Endometrium (tissue), 2 donors: ENCODE results near the gene SLC22A4.

Experiments
- FAIRE-seq: peaks from 2 replicates; lab custom pipeline; 2012; peaks lifted over from hg19 to GRCh38; lab: Jason Lieb, UNC
- donor health status: control.
- donor health status: control.

The SLC22A4 gene

DNA sequence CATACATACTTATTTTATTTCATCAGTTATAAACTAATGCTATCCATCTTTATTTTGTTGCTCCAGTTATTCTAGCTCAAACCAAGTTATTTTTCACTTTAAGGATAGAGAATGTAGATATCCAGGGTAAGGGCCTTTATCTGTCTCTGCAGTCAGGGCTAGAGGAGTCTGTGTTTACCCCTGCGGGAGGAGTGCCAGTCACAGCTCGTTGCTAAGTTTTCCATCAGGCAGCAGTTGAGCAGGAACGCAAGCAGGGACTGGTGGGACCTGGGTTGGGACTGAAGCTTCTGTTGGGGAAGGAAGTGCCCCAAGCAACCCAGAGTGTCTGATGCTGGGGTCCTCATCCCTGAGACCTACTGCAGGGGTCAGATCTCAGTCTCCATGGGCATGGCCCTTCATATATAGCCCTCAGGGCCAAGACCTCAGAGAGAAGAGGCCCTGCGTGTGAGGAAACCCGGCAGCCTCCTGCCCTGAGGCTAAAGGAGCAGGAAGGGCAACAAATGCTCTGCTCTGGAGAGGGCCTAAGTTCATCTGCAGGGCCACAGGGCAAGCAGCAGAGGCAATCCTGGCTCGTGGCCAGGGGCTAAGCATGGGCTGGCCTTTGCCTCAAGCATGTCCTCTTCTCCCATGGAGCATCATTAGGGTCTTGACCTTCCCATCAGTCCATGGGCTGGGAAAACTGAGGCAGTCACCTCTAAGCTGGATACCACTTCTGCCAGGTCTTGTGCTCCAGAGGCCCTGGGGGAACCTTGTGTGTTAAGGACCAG, 6.6 kb downstream of the SLC22A4 start:
- FAIRE-seq = no peak

DNA sequence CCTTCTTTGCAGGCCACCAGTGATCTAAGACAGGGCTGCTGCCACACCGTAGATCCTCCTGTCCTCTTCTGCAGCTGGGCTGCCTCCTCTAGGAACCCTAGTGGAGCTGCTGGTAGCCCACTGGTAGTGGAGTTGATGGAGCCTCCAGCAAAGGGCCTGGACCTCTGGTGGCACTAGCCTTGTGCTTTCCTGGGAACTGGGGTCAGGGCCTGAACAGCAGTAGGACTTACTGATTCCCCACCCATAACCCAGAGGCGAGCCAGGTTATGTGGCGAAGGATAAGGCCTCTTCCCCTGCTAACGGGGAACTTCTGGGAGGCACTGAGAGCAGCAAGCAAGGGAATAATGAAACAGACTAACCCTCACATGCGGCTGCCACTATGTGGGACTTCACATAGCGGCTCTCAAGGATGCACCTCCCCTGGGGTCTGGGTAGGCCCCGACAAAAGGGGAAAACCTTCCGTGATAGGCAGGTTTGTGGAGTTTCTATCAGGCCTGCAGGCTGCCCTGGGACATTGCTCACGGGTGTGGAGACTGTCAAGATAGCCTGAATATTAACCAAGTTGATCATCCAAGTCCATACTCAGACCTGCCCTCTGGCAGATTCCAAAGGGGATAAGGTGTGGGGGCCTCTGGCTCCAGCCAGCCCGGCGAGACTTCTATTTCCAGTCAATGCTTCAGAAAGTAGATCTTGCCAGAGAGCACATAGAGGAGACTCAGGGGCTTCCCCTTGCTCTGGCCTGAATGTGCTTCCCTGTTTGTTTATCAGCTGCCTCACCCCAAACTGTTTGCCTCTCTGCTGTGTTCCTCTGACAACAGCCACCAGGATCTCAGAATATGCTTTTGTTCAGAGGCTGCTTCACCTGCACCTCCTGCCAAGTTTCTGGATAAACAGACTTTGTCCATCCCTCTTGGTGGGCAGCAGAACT, 7.4 kb downstream of the SLC22A4 start:
- FAIRE-seq = no peak

DNA sequence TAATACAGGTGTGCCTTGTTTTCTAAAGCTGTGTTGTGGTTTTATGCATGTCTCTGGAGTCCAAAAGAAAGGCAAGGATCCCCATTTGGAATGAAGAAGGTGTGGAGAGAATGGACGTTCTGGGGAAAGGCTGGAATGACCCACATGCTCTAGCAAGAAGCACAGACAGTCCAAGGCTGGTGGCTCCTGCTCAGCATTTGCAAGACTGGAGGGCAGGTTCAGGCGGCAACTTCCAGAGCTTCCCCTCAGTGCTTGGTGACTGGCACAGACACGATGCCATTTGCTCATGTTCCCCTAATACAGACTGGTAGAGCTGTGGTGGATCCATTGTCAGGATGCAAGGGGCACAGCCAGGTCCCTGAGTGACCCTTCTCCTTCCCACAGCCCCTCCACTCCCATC, 8.2 kb downstream of the SLC22A4 start:
- no peak for FAIRE-seq

DNA sequence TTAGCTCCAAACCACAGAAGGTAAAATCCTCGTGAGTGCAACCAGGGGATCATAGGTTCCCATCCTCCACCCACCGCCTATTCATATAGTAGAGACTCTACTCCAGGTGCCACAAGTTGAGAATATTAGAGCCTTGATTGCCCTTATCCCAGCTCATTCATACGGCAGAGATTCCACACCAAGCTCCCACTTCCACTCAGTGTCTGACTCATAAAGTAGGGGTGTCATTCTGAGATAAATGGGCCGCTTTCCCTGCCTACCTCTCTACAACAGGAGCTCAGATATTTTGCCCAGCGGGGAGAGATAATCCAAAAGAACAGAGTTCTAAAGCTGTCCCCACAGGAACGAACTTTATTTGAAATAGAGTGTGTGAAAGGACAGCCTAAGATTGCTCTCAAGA, 9.4 kb downstream of the SLC22A4 start:
- no peak for FAIRE-seq

DNA sequence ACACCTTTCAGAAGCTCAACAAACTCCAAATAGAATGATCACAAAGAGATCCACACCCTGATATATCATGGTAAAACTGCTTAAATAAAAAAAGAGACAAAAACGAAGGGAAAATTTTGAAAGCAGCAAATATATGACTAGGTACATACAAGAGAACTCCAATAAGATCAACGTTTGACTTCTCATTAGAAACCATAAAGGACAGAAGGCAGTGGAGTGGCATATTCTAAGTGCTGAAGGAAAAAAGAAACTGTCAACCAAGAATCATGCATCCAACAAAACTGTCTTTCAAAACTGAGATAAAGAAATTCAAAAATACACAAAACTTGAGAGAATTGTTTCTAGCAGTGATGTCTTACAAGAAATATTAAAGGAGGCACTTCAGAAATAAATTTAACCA, 11.2 kb downstream of the SLC22A4 start:
- no peak for FAIRE-seq

DNA sequence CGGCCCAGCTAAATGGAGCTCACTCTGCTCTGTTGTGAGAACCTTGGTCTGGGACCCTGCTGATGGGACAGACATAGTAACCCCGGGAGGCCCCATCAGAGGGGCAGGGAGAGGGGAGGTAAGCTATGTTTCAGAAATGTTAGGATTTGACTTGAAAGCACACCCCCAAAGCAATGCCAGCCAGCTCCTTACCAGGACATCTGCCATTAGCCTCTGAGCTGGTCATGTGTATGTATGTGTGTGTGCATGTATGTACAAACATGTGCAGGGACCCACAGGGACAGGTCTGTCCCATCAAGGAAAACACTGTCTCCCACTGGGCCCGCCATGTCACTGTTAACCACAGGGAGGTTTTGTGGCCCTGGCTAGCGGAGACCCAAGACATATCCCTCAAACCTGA, 14.5 kb downstream of the SLC22A4 start:
- no peak for FAIRE-seq

DNA sequence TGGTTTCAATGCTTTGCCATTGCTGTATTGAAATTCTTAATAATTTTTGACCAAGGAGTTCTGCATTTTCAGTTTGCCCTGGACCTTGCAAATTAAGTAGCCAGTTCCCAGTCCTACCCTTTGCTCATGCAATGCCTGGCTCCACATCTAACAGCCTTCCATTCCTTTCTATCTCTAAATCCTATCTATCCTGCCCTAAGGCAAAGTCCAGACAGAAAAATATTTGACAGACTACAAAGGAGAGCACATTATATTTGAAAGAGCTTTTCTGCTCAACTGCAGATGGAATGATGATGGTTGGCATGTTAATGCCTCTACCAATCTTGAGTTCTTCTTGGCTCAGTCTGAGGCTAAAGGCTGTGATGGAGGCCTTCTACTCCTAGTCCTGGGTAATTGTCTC, 15.5 kb downstream of the SLC22A4 start:
- no peak for FAIRE-seq

DNA sequence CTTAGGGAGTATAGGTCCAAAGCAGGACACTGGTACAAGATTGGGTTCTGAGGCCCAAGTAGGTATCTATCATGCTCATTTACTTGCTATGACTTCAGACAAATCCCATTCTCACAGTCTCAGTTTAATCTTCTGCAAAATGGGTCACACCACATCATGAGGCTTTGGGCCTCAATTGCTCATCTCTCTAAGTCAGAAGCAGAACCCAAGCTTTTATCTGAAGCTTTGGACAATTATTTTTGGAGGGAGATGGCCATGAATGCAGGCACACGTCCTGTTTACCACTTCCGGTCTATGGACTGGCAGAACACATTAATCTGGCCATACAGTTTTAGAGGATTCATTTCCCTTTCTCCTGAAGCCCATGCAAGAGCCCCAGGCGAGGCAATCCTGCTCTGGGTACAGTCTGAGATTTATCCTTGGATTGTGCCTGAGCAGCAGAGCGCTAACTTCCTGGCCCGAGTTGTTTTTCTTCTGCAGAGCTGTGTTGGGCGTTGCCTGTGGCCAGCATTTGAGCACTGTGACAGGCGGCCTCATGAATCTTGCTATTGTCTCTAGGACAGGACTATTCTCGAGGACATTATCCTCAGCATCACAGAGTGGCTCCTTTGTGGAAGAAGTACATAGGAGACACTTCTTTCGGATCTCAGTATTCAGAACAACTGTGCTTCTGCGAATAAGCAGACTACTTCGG, 16.1 kb downstream of the SLC22A4 start:
- no peak for FAIRE-seq

DNA sequence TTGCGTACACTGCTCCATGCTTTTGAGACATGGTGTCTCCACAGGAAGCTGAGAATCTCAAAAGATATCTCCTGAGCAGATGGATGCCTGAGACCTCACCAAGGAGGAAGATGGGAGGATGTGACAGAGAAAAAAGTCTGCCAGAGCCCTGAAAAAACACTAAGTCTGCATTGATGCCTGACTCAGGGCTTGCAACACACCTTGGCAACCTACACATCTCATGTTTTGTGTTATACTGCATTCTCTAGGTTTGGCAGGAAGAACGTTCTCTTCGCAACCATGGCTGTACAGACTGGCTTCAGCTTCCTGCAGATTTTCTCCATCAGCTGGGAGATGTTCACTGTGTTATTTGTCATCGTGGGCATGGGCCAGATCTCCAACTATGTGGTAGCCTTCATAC, 19.2 kb downstream of the SLC22A4 start:
- no peak for FAIRE-seq

DNA sequence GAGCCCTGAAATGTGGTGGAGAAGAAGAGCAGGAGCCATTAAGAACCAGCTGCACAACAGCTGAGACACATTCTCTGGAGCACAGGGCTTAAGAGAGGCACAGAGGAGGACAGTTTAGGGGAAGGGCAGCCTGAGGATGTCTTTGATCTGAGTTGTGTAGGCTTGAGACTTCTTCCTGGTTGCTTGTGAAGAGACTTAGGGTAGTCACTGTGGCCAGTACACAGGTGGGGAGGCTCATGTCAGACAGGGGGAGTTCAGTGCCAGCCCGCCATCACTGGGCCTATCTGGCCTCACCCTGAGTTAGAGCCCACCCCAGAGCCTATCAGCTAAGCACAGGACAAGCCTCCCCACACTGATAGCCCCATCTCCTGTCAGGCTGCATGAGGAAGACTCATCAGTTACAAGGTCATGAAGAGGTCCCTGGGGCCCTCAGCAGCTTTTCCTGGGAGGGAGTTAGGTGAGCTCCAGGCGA, 19.8 kb downstream of the SLC22A4 start:
- FAIRE-seq = no peak

DNA sequence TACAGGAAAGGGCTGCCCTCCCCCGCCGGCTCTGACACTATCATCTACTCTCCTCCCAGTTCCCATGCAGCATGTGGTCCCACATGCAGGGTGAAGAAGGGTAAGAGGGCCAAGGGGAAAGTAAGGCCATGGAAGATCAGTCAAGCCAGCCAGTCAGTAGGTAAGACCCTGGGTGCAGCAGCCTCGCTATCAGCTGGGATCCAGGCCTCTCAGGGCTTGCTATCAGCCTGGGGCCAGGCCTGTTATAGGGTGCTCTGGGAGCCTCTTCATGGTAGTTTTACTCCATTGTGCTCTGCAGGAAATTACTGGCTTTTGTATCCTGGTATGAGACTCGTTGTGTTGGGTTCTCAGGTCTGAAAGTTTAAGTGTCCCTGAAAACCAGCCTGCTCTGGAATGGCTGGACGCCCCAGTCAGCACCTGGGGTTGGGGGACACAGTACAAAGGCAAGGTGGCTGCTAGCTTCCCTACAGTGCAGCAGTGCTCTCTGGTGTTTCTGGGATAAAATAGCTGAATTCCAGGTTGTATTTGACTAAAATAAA, 21.4 kb downstream of the SLC22A4 start:
- FAIRE-seq = no peak

DNA sequence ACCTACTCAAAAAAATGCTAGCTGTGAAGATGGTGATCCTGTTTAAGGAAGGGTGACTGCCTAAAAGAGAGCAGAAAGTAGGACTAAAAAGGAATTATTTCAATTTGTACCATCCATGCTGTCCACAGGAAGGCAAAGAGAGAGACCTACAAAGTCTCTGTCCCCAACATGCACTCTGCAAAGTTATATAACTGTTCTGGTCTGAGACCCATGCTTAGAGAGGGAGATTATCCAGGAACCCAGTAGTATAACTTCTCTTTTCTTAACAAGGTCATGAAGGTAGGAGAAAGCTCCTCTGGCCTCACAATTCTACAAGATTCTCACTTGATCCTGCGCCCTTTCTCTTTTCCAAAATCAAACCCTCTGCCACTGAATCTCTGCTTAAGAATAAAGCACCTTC, 25.8 kb downstream of the SLC22A4 start:
- no peak for FAIRE-seq

DNA sequence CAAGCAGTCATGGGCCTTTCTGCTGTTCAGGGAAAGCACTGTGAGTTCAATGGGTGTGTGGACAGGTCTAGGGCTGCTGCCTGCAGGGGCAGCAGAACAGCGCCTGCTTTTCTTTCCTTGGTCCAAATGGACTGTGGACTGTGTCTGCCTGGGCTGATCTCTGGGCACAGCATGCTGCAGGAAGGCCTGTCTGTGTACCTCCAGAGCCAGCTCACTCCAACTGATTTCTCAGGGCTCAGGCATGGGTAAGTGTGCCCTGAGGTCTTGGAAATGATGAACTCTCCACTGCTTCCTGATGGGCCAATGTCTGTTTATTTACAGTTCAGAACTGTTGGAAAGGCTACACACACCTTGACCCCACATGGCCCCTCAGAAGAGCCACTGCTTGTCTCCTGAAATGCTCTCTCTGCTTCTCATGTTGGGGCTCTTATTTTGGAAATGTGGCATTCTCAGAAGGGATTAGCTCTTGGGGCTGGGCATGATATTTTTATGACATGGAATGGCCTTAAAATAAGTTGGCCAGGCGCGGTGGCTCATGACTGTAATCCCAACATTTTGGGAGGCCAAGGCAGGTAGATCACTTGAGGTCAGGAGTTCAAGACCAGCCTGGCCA, 27.0 kb downstream of the SLC22A4 start:
- no peak for FAIRE-seq

DNA sequence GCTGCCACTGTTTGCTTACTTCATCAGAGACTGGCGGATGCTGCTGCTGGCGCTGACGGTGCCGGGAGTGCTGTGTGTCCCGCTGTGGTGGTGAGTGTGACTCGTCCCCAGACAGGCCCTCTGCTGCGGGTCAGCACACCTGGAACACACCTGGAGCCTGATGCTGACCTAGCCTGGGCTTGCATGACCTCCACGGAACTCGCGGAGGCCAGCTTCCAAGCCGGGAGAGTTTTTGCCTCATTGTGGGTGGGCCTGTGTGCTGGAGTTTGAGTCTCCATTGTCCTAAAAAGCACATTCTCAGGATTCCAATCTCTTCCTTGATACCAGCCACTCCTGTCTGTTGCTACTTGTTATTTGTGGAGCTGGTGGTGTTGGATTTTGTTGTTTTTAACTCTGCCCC, 28.1 kb downstream of the SLC22A4 start:
- FAIRE-seq = no peak

DNA sequence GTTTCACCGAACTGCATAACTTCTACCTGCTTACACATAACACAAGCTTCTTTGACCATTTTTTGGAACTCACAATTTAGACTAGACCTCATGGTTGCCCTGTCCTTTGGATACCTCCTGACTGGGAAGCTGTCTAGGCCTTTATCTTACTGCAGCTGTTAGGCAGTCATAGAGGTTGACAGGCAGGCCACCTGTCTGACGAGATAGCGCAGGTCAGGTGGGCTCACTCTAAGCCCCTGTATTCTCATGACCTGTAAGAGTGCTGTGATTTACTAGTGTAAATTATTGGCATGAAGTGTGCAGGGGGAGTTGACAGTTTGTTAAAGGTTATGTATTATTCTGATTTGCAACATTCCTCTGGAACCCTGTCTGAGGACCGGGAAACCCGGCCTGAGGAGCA, 29.0 kb downstream of the SLC22A4 start:
- FAIRE-seq = no peak

DNA sequence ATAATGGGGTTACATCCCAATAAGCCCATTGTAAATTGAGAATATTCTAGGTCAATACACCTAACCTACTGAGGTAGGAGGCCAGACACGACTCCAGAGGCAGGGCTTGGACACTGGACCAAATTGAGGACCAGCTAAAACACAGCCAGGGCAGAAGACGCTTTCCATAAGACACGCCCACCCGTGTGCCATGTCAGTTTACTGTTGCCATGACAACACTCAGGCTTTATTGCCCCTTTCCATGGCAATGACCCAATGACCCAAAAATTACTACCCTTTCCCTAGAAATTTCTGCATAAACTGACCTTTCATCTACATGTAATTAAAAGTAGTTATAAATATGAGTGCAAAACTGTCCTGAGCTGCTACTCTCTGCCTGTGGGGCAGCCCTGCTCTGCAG, 31.5 kb downstream of the SLC22A4 start:
- FAIRE-seq = no peak

DNA sequence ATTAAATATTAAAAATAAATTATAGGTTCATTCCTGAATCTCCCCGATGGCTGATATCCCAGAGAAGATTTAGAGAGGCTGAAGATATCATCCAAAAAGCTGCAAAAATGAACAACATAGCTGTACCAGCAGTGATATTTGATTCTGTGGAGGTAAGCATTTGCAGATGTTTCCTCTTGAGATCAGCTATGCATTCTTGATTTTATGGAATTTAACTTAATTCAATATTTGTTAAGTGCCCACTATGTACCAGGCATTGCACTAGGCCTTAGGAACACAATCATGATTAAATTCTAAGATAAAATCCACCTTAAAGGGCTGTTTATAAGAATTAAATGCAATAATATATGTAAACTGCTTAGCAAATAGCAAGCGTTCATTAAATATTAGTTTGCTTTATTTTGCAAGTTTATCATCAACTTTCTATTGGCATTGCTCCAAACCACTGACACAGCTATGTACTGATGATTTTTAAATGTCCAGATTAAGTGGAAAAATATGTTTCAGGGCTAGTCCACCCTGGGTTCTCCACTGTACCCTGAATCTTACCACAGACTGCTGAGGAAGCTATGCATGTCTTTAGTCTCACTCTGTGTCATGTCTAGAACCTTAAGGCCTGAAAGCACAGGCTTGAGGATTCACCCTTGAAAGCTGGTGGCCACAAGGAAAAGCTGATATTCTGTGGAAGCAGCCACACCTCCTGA, 33.2 kb downstream of the SLC22A4 start:
- no peak for FAIRE-seq

DNA sequence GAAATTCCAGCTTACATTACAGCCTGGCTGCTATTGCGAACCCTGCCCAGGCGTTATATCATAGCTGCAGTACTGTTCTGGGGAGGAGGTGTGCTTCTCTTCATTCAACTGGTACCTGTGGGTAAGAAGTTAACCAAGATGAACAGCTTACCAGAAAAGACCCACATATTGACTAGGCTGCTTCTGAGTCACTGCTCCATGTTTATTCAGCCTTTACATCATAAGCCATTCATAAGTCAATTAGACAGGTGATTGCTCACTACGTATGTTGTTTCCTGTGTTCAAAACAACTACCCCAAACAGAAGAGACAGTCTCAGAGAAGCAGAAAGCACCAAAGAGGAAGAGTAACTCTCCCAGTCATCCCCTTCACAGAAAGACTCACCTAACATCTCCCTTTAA, 40.6 kb downstream of the SLC22A4 start:
- FAIRE-seq = no peak

DNA sequence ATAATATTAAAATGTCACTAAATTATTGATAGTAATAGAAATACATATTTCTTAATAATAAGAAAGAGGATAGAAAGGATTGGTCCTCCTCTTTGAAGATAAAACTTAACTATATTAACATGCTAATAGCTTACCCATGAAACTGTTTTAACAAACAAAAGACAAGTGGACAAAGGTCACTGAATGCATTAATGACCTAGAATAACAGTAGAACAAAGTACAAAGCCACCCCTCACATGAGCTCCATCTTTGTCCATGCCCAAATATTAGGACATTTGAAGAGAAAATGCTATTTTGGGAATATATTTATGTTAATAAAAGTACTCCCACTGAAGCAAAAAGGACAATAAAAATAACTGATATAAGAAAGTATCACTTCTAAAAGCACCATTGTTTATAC, 41.2 kb downstream of the SLC22A4 start:
- FAIRE-seq = no peak

DNA sequence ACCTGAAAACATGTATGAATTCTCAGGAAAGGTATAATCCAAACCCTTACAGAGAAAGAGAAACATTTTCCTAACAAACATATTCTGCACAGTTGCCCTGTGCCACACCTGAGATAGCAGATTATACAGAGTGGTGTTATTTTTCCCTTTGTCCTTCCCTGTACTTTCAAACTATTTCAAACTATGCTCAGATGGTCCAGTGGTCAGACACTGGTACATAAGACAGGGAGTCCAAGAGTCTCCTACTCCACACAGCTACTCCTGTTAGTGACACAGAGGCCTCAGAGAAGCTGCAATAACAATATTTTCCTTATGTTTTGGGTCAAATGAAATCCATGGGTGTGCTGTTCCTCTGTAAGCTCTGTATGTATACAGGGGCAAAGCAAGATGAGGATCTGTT, 45.3 kb downstream of the SLC22A4 start:
- FAIRE-seq = no peak
